ENCODE measurements around the gene CFAP77.

- TF ChIP-seq ZNF274 (IDR thresholded peaks at IDR 0.05; ENCODE audit: borderline replicate concordance, extremely low read depth, low read length) (no peak), TAF1 (IDR thresholded peaks at IDR 0.05; ENCODE audit: low read depth, low read length) (no peak), CTCF (IDR thresholded peaks at IDR 0.05; ENCODE audit: control extremely low read depth in 1 of 3, insufficient read depth in 1 of 3, low read depth in 1 of 3, low read length in 3 of 3) (no peak), TBP (IDR thresholded peaks at IDR 0.05; ENCODE audit: low read depth, low read length) (no peak), ATF2 (IDR thresholded peaks at IDR 0.05; ENCODE audit: low read length) (no peak), EP300 (IDR thresholded peaks at IDR 0.05; ENCODE audit: borderline replicate concordance in 1 of 2, low read depth in 2 of 2, low read length in 2 of 2) (no peak)
Measured at GRCh38 chr9:132547052-132547431, 137.0 kb downstream of the CFAP77 start.

Measured in H1 (cell line).